HCT116 (cell line): Measurements from ENCODE around the gene RGCC.

Experiments
- JUND ChIP-seq: IDR thresholded peaks from 2 replicates; pipeline ENCODE4 v1.6.1; 2012
- TCF7L2 ChIP-seq: IDR thresholded peaks from 2 replicates; pipeline ENCODE4 v1.7.0; 2011; ENCODE audit warnings: borderline replicate concordance, inconsistent platforms; ENCODE audit not compliant: insufficient read depth, insufficient read length; ENCODE audit errors: extremely low read depth
- YY1 ChIP-seq: IDR thresholded peaks from 2 replicates; pipeline ENCODE4 v1.6.1; 2011; ENCODE audit warnings: low read length, low read depth, moderate library complexity, mild to moderate bottlenecking; ENCODE audit not compliant: insufficient replicate concordance; ENCODE audit errors: extremely low read depth

DNA sequence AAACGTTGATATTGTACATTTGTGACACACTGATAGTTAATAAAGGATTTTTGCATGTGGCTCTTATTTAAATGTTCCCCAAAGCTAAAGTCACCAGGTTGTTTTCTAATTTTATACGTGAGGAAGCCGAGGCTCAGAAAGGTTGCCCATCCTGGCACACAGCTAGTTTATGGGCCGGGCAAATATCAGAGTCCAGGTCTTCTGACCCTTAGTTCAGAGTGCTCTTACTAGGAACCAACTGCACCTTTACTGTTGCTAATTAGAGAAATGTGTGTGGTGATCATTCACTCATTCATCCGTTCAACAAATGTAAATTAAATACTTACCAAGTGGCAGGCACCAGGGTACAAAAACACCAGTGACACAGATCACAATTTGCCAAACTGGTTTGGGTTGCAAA is 46.3 kb upstream of the RGCC start:
- no peak for TF ChIP-seq YY1
- TF ChIP-seq JUND, result no peak
- no peak for TF ChIP-seq TCF7L2
